Mononuclear cell (primary cell): ENCODE data around the gene RNF217. TPM values are rescaled to one million over a fixed set of nuclear protein-coding genes. Genes with fewer than 3 reads are reported as not detected.
"Not testable (repeated sequence)": the region's sequence is repeated elsewhere in the genome, so short reads cannot be mapped to it uniquely, and the experiment has no call there.

Experiments
- H3K27me3 ChIP-seq: 2 replicates; pipeline ENCODE4 v1.6.0; 2011; ENCODE audit warnings: low read length, control low read depth; ENCODE audit not compliant: insufficient read depth
- H3K4me1 ChIP-seq: 2 replicates; pipeline ENCODE4 v1.5.1; 2011; ENCODE audit warnings: mild to moderate bottlenecking, low read length, control low read depth; ENCODE audit not compliant: insufficient read depth
- H3K4me3 ChIP-seq: 2 replicates; pipeline ENCODE4 v1.5.1; 2011; ENCODE audit warnings: mild to moderate bottlenecking, low read length, moderate library complexity
- H3K9me3 ChIP-seq: 2 replicates; pipeline ENCODE4 v1.5.1; 2011; ENCODE audit warnings: low read depth, mild to moderate bottlenecking, control low read depth, low read length
- total RNA-seq: library from RNA; depleted of rRNA; stranded (reverse); fragments of >200 nt; gene quantifications from one replicate; pipeline ENCODE4 v1.2.3, GENCODE V29; 2012

The RNF217 gene
- 2.0 TPM for total RNA-seq

- H3K4me1 ChIP-seq: peaks cover 32% of the 10 kb centered on the region
Observed at GRCh38 chr6:124961777-124962638, at the start of gene RNF217. Gene RNF217, plus strand, starts transcription at chr6:124962437. Its CDS starts 108 bp downstream, at chr6:124962545.

GRCh38 chr6:124913056-124913455 lies 49.2 kb upstream of the RNF217 start:
- Histone ChIP-seq H3K4me3 (no peak overlapping the region), H3K27me3 (no peaks in the 10 kb centered on the region), H3K9me3 (no peaks in the 10 kb centered on the region), H3K4me1 (no peaks in the 10 kb centered on the region)

More at GRCh38 chr6:124961777-124962638, at the start of gene RNF217:
- H3K9me3 ChIP-seq: no peaks in the 10 kb centered on the region
- H3K4me3 ChIP-seq: peak within 1 kb of the TSS; percentile 47
- peaks cover 5% of the 10 kb centered on the region for H3K27me3 ChIP-seq

- Histone ChIP-seq H3K4me3 (no peak overlapping the region), H3K27me3 (no peaks in the 10 kb centered on the region), H3K9me3 (no peaks in the 10 kb centered on the region), H3K4me1 (no peaks in the 10 kb centered on the region)
Observed at GRCh38 chr6:124917769-124918168, 44.5 kb upstream of the RNF217 start.

DNA sequence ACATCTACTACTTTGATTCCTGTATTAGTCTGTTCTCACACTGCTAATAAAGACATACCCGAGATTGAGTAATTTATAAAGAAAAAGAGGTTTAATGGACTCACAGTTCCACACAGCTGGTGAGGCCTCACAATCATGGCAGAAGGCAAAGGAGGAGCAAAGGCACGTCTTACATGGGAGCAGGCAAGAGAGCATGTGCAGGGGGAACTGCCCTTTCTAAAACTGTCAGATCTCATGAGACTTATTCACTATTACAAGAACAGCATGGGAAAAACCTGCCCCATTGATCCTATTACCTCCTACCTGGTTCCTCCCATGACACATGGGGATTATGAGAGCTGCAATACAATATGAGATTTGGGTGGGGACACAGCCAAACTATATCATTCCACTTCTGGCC lies 42.5 kb upstream of the RNF217 start:
- not testable (repeated sequence) for H3K27me3 ChIP-seq, H3K4me1 ChIP-seq, H3K4me3 ChIP-seq, H3K9me3 ChIP-seq

- Histone ChIP-seq H3K4me3 (no peak overlapping the region), H3K27me3 (no peaks in the 10 kb centered on the region), H3K9me3 (no peaks in the 10 kb centered on the region), H3K4me1 (no peaks in the 10 kb centered on the region)
Observed at GRCh38 chr6:124924333-124924759, 37.9 kb upstream of the RNF217 start.

GRCh38 chr6:124926435-124926834 lies 35.8 kb upstream of the RNF217 start:
- no peaks in the 10 kb centered on the region for H3K9me3 ChIP-seq
- H3K27me3 ChIP-seq: no peaks in the 10 kb centered on the region
- no peak overlapping the region for H3K4me3 ChIP-seq
- H3K4me1 ChIP-seq: no peaks in the 10 kb centered on the region

GRCh38 chr6:124927806-124928205 lies 34.4 kb upstream of the RNF217 start:
- no peaks in the 10 kb centered on the region for H3K27me3 ChIP-seq
- no peaks in the 10 kb centered on the region for H3K4me1 ChIP-seq
- no peak overlapping the region for H3K4me3 ChIP-seq

GRCh38 chr6:124928851-124929250 lies 33.4 kb upstream of the RNF217 start:
- H3K4me3 ChIP-seq: no peak overlapping the region
- H3K27me3 ChIP-seq: no peaks in the 10 kb centered on the region
- no peaks in the 10 kb centered on the region for H3K4me1 ChIP-seq
- H3K9me3 ChIP-seq: no peaks in the 10 kb centered on the region

More at GRCh38 chr6:124927806-124928205, 34.4 kb upstream of the RNF217 start:
- H3K9me3 ChIP-seq: no peaks in the 10 kb centered on the region

GRCh38 chr6:124937645-124938044 lies 24.6 kb upstream of the RNF217 start:
- H3K4me1 ChIP-seq: no peaks in the 10 kb centered on the region
- H3K4me3 ChIP-seq: no peak overlapping the region
- H3K27me3 ChIP-seq: no peaks in the 10 kb centered on the region
- H3K9me3 ChIP-seq: no peaks in the 10 kb centered on the region

DNA sequence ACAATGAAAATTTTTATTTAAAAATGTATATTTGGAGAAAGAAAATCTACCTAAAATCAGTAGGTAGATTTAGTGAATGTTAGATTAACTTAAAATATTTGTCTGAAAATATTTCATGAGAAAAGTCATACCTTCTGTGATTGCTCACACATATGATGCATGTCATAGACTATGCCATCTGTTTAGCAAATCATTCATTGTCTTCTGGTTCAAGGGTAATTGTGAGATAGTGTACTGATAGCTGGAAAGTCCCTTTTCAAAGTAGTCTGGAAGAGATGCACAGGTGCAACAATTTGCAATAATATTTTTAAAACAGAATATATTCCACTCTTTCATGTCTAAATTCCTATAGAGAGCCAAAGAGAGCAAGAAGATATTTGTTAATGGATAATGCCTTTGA lies 21.0 kb upstream of the RNF217 start:
- Histone ChIP-seq H3K4me1 (no peaks in the 10 kb centered on the region), H3K27me3 (no peaks in the 10 kb centered on the region), H3K9me3 (no peaks in the 10 kb centered on the region), H3K4me3 (no peak overlapping the region)

GRCh38 chr6:124943658-124944057 lies 18.6 kb upstream of the RNF217 start:
- Histone ChIP-seq H3K9me3 (no peaks in the 10 kb centered on the region), H3K27me3 (no peaks in the 10 kb centered on the region), H3K4me1 (no peaks in the 10 kb centered on the region), H3K4me3 (no peak overlapping the region)

DNA sequence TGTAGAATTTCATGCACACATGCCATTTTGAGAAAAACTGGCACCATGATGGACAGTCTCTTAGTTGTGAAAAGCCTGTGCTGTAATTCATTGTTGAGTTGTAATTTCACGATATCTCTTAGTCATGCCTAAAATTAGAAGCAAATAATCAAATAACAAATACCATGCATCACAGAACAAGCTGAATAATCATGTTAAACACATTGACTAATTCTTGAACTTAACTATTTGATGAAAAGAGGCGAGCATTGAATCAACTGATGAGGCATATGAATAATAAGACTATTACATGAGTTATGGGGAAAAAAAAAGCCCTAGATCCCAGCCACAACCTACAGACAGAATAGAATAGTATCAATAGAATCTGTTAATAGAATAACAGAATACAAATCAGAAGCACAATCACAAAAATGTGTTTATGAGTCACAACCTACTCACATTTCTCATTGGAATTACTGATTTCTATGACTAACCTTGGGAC lies 14.2 kb upstream of the RNF217 start:
- H3K4me1 ChIP-seq: no peaks in the 10 kb centered on the region
- H3K9me3 ChIP-seq: no peaks in the 10 kb centered on the region
- H3K4me3 ChIP-seq: no peak overlapping the region
- H3K27me3 ChIP-seq: no peaks in the 10 kb centered on the region

- H3K9me3 ChIP-seq: no peaks in the 10 kb centered on the region
- H3K27me3 ChIP-seq: no peaks in the 10 kb centered on the region
- H3K4me1 ChIP-seq: no peaks in the 10 kb centered on the region
- no peak overlapping the region for H3K4me3 ChIP-seq
Observed at GRCh38 chr6:124949706-124950105, 12.5 kb upstream of the RNF217 start.

DNA sequence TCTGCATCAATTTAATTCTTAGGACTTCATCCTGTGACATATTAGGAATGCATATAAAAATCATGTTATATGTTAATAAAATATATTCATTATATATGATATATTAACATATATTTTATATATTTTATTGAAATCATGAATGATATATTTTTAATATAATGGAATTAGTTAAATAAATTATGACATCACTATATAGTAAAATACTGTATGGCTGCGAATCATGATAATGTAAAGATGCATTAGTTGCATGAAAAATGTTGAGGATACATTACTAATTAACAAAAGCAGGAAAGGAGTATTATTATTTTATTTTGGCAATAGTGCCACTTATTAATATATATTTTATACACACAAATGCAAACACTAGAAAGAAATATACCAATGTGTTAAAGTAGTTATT lies 8.4 kb upstream of the RNF217 start:
- Histone ChIP-seq H3K4me3 (no peak overlapping the region), H3K9me3 (no peaks in the 10 kb centered on the region), H3K4me1 (no peaks in the 10 kb centered on the region), H3K27me3 (peaks cover under 1% of the 10 kb centered on the region)

DNA sequence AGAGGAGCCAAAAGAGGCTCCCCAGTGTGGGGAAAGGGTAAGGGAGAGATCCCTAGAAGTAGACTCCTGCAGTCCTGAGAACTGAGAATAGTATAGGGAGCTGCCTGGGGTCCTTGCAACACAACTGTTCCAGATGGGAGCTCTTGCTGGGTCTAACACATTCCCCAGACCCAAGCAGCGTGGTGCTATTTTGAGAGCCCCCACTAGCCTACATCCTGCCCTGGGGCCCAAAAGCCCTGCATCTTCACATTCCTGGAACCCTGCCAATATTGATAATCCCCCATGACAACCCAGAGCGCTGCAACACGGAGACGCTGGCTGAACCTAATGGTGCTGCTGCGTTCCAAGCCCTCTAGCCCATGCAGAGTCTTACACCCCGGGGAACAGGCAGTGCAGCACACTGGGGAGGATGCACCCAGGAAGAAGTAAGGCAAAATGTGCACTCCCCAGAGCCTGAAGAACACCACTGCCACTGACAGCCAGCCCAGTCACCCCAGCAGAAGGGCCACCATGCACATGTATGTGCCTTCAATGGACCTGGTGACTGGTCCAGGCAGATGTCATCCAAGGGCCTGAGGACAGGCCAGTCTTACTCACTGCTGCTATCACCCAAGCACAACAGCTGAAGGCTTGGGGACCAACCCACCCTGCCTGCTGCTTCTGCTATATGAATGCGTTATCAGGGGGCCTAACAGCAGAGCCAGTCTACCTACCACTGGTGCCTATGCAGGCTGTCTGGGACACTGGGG lies 7.0 kb upstream of the RNF217 start:
- H3K4me3 ChIP-seq: no peak overlapping the region
- no peaks in the 10 kb centered on the region for H3K9me3 ChIP-seq
- H3K4me1 ChIP-seq: no peaks in the 10 kb centered on the region
- peaks cover 3% of the 10 kb centered on the region for H3K27me3 ChIP-seq
